Esophagus muscularis mucosa (tissue), 3 donors: ENCODE data around the gene PDSS2.

ENCODE experiments used
- POLR2AphosphoS5 ChIP-seq, 2 donors: sonication (generic); formaldehyde crosslinking; IDR thresholded peaks; one replicate each; pipeline ENCODE4 v1.6.1; 2017; ENCODE audit warnings: antibody characterized with exemption in 2 of 2
- TF ChIP-seq, protein P1 (sequence below), 3 experiments: fragments of 200-600 bp in 2 of 3; fragments of 450-650 bp in 1 of 3; sonication (generic) in 2 of 3; IDR thresholded peaks; one replicate each; pipeline ENCODE4 v1.5.1; 2017 to 2019; ENCODE audit warnings: antibody characterized with exemption in 3 of 3, mild to moderate bottlenecking in 2 of 3, moderate library complexity in 1 of 3

DNA sequence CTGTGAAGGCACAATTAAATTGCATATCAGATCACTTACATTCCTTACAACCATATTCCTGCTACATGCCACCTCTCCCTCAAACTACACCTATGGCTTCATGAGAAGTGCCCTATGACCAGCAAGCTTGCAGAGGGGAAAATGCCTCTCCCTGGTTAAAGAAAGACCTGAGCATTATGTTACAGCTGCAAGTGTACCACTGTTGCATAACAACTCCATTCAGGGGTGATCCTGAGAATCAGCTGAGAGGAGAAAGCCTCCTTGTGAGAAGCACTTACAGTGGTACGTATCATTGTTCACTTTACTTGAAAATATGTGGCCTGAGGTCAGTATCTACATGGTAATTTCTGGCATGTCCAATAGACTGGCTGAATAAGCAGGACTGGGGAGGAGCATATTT lies 20.0 kb downstream of the PDSS2 start:
- TF ChIP-seq, protein P1, sequence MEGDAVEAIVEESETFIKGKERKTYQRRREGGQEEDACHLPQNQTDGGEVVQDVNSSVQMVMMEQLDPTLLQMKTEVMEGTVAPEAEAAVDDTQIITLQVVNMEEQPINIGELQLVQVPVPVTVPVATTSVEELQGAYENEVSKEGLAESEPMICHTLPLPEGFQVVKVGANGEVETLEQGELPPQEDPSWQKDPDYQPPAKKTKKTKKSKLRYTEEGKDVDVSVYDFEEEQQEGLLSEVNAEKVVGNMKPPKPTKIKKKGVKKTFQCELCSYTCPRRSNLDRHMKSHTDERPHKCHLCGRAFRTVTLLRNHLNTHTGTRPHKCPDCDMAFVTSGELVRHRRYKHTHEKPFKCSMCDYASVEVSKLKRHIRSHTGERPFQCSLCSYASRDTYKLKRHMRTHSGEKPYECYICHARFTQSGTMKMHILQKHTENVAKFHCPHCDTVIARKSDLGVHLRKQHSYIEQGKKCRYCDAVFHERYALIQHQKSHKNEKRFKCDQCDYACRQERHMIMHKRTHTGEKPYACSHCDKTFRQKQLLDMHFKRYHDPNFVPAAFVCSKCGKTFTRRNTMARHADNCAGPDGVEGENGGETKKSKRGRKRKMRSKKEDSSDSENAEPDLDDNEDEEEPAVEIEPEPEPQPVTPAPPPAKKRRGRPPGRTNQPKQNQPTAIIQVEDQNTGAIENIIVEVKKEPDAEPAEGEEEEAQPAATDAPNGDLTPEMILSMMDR (IDR thresholded peaks at IDR 0.05): no peak
- TF ChIP-seq POLR2AphosphoS5 (IDR thresholded peaks at IDR 0.05): no peak
